ENCODE results near the gene NDUFS8.

GRCh38 chr11:68006606-68007166, 23.8 kb upstream of the NDUFS8 start:
- no peak for TF ChIP-seq EZH2phosphoT487 (IDR thresholded peaks at IDR 0.05; ENCODE audit: unreplicated experiment)
- TF ChIP-seq CTCF (conservative IDR thresholded peaks at IDR 0.05; ENCODE audit: low read depth in 2 of 2): no peak
- TF ChIP-seq ZNF114 (CRISPR knock-in tag; IDR thresholded peaks at IDR 0.05): no peak
- no peak for TF ChIP-seq POLR2AphosphoS5 (IDR thresholded peaks at IDR 0.05; ENCODE audit: low read depth)
- no peak for TF ChIP-seq EZH2 (IDR thresholded peaks at IDR 0.05; ENCODE audit: low read depth, unreplicated experiment)
- TF ChIP-seq, protein P1, sequence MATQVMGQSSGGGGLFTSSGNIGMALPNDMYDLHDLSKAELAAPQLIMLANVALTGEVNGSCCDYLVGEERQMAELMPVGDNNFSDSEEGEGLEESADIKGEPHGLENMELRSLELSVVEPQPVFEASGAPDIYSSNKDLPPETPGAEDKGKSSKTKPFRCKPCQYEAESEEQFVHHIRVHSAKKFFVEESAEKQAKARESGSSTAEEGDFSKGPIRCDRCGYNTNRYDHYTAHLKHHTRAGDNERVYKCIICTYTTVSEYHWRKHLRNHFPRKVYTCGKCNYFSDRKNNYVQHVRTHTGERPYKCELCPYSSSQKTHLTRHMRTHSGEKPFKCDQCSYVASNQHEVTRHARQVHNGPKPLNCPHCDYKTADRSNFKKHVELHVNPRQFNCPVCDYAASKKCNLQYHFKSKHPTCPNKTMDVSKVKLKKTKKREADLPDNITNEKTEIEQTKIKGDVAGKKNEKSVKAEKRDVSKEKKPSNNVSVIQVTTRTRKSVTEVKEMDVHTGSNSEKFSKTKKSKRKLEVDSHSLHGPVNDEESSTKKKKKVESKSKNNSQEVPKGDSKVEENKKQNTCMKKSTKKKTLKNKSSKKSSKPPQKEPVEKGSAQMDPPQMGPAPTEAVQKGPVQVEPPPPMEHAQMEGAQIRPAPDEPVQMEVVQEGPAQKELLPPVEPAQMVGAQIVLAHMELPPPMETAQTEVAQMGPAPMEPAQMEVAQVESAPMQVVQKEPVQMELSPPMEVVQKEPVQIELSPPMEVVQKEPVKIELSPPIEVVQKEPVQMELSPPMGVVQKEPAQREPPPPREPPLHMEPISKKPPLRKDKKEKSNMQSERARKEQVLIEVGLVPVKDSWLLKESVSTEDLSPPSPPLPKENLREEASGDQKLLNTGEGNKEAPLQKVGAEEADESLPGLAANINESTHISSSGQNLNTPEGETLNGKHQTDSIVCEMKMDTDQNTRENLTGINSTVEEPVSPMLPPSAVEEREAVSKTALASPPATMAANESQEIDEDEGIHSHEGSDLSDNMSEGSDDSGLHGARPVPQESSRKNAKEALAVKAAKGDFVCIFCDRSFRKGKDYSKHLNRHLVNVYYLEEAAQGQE (IDR thresholded peaks at IDR 0.05; ENCODE audit: unreplicated experiment): no peak
- TF ChIP-seq CREB1 (CRISPR knock-in tag; IDR thresholded peaks at IDR 0.05; ENCODE audit: low read depth): no peak
- TF ChIP-seq, protein P2, sequence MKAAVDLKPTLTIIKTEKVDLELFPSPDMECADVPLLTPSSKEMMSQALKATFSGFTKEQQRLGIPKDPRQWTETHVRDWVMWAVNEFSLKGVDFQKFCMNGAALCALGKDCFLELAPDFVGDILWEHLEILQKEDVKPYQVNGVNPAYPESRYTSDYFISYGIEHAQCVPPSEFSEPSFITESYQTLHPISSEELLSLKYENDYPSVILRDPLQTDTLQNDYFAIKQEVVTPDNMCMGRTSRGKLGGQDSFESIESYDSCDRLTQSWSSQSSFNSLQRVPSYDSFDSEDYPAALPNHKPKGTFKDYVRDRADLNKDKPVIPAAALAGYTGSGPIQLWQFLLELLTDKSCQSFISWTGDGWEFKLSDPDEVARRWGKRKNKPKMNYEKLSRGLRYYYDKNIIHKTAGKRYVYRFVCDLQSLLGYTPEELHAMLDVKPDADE (IDR thresholded peaks at IDR 0.05): no peak
- TF ChIP-seq JUNB (IDR thresholded peaks at IDR 0.05; ENCODE audit: unreplicated experiment): no peak

Measured in GM23338 (cell line).